ENCODE measurements around the gene DAP.
A peak's percentile ranks its signal among the peaks of the same experiment; 100 is the strongest.
"Not testable (repeated sequence)": the region's sequence is repeated elsewhere in the genome, so short reads cannot be mapped to it uniquely, and the experiment has no call there.

Gene DAP, protein sequence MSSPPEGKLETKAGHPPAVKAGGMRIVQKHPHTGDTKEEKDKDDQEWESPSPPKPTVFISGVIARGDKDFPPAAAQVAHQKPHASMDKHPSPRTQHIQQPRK

GRCh38 chr5:10761185-10761932 is at the start of gene DAP:
TSS of gene DAP (minus strand) at chr5:10761234. CDS start at chr5:10761068, 166 bp downstream.
- DNase-seq (ENCODE audit: low read depth) = peak; percentile 45

DNA sequence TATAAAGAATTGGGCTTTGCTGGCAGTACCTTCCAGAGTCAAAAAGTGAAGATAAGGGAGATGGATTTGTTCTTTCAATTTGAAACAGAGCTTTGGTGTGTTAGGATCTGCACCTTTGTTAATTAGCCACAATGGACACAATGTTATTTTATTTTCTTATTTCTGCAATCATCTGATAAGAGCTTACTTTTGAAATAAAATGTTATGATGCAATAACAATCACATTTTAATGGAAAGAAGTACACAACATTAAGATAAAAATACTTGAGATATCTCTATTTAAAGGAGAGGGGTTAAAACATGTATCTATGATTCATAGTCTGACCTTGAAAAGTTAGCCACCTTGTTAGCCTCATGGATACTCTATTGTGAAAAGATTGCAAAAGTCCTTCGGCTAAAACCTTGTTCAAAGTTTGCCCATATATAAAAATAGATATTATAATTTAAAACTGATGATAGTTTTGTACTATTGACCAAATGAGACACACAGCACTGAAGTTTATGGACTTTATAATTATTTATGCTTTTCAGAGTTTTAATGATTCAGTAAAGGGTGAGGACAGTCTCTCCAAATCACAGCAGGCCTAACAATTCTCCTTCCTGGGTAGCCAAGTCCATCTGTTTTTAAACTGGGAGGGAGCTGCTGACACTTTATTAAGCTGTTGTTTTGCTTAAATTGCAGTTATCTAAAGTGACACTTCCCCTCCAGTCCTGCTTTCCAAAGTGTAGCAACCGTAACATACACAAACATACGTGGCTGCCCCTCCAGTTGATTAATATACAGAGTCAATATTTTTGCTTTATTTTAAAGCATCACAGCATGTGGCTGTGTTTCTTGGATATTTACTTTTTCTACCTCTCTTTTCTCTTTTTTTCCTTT is 47.6 kb upstream of the DAP start:
- DNase-seq (ENCODE audit: low read depth) = no peak

- DNase-seq (ENCODE audit: low read depth) = no peak
These were observed 41.1 kb upstream of the DAP start for GRCh38 chr5:10801931-10802666.

- no peak for DNase-seq (ENCODE audit: low read depth)
These were observed 39.8 kb upstream of the DAP start for GRCh38 chr5:10800852-10801251.

- no peak for DNase-seq (ENCODE audit: low read depth)
These were observed 36.2 kb upstream of the DAP start for GRCh38 chr5:10797261-10797660.

- DNase-seq (ENCODE audit: low read depth) = no peak
These were observed 32.8 kb upstream of the DAP start for GRCh38 chr5:10793785-10794184.

- no peak for DNase-seq (ENCODE audit: low read depth)
These were observed 31.3 kb upstream of the DAP start for GRCh38 chr5:10792336-10792735.

GRCh38 chr5:10789726-10790125 is 28.7 kb upstream of the DAP start:
- peak; percentile 55 for DNase-seq (ENCODE audit: low read depth)

DNA sequence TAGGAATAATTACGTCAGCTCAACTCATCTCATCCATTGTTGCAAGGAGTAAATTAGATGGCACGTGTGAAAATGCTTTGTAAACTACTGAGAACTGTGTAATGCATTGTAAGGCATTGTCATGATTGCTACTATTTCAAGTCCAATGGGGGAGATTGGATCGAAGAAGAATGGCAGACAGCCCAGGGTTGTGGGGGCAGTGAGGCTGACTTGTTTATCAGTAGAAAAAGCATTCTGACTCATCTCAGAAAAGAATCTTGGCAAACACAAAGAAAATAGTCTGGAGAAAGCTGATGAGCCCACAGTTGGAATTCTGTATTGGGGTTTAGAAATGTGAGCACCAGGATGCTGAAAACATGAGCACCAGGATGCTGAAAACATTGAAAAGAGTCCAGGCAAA is 28.0 kb upstream of the DAP start:
- DNase-seq (ENCODE audit: low read depth) = peak; percentile 80

GRCh38 chr5:10788358-10788757 is 27.3 kb upstream of the DAP start:
- DNase-seq (ENCODE audit: low read depth) = no peak

DNA sequence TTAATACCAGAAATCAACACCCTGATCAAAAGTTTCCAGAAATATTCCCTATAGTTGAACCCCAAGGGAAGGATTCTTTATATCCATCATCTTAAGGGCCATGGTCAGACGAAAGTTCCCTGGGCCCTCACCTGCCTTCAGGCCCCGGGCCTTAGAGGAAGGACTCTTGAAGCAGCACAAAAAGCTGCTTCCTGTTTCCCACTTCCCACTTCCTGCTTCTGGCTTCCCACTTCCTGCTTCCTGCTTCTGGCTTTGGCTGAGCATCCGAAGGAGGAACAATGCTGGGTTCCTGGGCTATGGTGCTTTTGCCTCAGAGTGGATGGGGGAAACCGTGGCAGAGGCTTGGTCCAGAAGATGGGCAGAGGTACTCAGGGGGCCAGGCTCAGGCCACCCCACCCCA is 25.8 kb upstream of the DAP start:
- no peak for DNase-seq (ENCODE audit: low read depth)

- DNase-seq (ENCODE audit: low read depth) = not testable (repeated sequence)
These were observed 19.2 kb upstream of the DAP start for GRCh38 chr5:10780208-10780607.

- DNase-seq (ENCODE audit: low read depth) = no peak
These were observed 18.6 kb upstream of the DAP start for GRCh38 chr5:10779592-10779991.

DNA sequence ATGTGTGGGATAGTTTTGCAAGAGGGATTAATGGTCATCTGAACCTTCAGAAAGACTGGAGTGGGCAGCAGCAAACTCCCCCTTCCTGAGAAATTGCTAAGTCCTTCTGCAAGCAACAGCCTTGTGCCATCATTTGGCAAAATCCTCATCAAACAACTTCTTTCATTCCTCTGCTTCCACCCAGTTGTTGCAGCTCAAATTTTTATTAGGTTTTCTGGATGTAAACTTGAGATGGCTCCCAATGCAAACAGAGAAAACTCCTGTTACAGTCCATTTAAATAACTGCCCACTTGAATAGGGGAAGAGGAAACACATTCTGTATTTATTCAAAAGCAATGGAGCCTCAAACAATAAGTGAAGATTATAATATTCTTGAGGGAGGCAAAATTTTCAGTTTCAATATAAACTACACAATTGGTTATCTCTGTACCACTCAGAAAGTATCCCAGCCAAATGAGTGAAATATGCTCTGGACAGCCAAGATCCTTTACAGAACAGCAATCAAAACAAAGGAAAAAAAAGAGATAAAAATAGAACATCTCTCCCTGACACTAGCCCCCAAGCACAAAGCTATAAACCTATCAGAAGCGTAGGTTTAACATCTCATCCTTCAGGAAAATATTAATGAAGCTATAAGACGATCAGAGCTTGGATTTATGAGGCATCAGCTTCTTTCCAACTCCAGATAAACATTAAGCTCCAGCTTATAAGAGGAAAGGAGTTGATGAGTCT is 17.3 kb upstream of the DAP start:
- DNase-seq (ENCODE audit: low read depth) = no peak

- DNase-seq (ENCODE audit: low read depth) = no peak
These were observed 14.6 kb upstream of the DAP start for GRCh38 chr5:10775646-10776045.

DNA sequence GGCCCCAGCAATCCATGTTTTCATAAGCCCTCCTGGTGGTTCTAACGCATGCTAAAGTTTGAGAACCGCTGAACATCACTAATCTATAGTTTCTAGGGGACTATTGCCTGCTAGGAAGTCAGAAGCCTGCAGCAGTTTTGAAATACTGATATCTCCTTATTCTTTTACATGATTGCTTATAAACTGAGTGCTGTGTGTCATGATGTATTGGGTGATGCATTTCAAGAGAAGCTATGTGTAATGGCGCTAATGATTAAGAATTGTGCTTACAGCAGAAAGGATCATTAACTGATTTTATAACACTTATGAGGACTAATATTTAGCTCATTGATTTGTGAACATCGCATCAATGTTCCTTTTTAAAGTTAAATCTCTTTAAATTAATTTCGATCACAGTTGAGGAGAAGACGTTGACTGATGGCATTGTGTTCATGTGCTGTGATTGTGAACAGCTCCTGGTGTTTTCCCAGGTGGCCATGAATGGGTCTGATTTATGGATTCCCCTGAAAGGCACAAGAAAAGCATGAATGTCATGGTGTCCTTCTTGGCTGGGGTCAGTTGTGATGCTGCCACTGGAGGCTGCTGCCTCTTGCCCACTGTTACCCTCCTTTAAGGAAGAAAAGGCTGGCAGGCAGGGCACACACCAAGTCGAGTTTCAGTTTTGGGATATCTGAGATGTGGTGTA is 12.0 kb upstream of the DAP start:
- no peak for DNase-seq (ENCODE audit: low read depth)

DNA sequence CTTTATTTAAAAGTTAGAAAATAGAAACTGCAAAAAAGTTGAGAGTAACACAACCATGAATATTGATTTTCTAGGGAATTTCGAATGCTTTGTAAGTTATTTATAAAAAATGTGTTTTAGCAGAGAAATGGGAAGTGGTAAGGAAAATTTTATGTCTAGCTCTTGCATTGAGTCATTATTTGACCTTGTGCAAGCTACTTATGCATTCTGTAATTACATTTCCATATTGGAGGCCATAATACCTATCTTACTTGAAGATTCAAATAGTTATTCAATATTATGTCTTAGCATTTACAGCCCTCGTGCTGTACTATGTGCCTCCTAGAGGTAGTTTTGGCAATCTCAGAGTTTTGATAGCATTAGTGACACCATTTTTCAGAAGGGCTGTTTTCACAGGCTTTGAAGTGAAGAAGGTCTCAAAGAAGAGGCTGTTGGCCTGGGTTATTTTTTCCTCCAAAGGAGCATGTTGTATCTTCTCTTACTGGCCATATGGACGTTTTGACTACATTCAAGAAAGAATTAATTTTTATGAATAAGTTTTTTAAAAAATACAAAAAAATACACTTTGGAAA is 7.4 kb upstream of the DAP start:
- no peak for DNase-seq (ENCODE audit: low read depth)

GRCh38 chr5:10762776-10763500 is 1.9 kb upstream of the DAP start:
- DNase-seq (ENCODE audit: low read depth) = no peak

DNA sequence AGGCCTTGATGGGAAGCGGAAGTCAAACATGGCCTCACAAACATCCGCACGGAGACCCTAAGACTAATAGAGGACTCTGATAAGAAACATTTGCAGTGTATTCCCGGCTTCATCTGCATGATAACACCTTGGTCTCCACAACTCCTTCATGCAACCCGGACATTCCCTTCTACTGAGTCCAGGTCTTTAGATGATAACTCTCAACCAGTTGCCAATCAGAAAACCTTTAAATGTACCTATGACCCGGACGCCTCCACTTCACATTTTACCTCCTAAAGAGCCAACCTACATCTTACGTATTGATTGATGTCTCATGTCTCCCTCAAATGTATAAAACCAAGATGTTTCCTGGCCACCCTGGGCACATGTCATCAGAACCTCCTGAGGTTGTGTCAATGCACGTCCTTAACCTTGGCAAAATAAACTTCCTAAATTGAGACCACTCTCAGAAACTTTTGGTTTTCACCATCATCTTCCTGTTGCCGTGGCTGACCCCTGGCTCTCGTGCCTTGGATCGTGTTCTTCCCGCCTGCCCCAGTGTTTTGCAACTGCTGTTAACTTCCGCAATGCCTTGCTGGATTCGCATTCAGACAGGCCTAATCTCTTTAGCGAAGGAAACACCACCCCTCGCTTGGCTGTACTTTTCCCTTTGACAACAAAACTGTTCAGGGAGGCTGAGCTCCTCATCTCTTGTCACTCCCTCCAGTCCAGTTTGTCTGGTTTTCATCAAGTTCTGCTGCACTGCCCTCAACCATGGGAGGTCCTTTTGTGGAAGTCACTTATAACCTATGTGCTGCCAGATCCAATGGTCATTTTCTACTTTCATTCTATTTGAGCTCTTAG is 1.1 kb upstream of the DAP start:
- no peak for DNase-seq (ENCODE audit: low read depth)
